Amygdala (tissue), 56 donors: ENCODE results near the gene PJA2.
"Not testable (repeated sequence)": the region's sequence is repeated elsewhere in the genome, so short reads cannot be mapped to it uniquely, and the experiment has no call there.

Experiments used
- DNase-seq, 56 donors: peaks; one replicate each; lab custom pipeline; 2025; lab: John Stamatoyannopoulos, UW

The PJA2 gene

GRCh38 chr5:109313127-109313526 lies 96.6 kb downstream of the PJA2 start:
- DNase-seq = no peak

DNA sequence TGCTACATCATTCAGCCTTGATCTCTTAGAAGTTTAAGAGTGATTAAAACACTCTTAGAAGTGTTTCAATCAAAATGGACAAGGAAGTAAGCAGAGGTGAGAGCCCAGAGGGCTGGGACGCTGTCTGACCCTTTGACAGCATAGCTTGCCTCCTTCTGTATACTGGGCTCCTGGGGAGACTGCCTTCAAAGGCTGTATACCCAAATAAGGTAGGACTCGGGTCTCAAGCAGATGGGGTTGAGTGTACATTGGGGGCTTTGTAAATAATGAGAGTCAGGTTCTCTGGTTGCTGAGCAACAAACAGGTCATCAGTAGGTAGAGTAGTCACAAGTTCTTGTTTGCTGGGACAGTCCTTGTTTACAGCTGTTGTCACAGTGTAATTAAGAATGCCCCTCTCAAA lies 97.1 kb downstream of the PJA2 start:
- no peak for DNase-seq

GRCh38 chr5:109310315-109310714 lies 99.5 kb downstream of the PJA2 start:
- DNase-seq = no peak

- peak in 5 of 56 donors; percentile 8 to 31 (median 20) for DNase-seq
Observed at GRCh38 chr5:109309326-109310063, 100.3 kb downstream of the PJA2 start.

DNA sequence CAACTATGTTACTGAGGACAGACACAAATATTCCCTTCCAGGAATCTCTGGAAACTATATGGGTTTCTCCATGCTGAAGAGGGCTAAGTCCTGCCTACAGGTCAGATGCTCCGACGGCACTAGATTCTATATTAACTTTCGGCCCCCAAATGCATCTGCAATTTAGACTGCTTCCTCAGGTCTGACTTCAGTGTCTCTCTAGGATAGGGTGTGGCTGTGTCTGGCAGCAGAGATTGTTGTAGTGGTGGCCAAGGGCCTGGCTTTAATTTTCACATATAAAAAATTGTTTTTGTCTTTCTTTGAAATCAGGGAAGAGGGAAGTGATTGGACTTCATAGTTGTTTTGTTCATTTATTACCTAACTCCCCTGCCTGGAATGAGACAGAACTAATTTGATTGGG lies 101.8 kb downstream of the PJA2 start:
- no peak for DNase-seq

GRCh38 chr5:109307456-109307855 lies 102.3 kb downstream of the PJA2 start:
- DNase-seq = no peak

- no peak for DNase-seq
Observed at GRCh38 chr5:109305352-109305751, 104.4 kb downstream of the PJA2 start.

DNA sequence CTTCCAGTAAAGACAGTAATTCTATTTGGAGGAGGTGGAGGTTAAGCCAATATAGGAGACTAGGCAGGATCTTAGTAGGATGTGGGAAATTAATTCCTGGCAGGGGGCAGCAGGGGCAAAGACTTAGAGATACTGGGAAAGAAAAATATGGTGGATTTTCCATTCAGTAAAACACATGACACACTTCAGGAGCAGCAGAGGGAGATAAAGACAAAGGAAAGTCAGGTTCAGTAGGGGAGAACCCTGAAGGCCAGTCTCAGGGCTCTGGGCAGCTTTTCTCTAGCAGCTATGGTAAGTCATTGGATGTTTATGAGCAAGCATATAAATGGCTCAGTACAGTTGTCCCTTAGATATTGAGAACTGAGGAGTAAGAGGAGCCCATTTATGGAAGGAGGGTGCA lies 105.5 kb downstream of the PJA2 start:
- no peak for DNase-seq

- DNase-seq = no peak
Observed at GRCh38 chr5:109300367-109300766, 109.4 kb downstream of the PJA2 start.

- no peak for DNase-seq
Observed at GRCh38 chr5:109299557-109299956, 110.2 kb downstream of the PJA2 start.

- DNase-seq = no peak
Observed at GRCh38 chr5:109298794-109299193, 111.0 kb downstream of the PJA2 start.

DNA sequence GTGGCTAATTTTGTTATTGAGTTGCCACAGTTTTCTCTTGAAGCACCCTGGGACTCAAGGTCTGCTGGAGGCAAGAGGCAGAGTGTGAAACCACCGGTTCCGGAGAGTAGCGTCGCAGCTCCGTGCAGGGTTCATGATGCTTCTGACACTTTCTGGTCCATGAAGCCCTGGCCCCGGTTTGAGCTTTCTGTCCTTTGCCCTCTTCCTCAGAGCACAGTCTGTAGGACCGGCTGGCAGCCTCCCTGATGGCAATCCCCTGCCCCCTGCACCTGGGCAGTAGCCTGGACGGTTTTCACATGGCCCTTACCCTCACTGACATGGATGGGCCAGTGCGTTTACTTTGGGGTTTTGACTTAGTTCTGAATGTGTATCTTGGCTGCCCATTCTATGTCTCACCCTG lies 111.9 kb downstream of the PJA2 start:
- no peak for DNase-seq

- no peak for DNase-seq
Observed at GRCh38 chr5:109291090-109291489, 118.7 kb downstream of the PJA2 start.

- no peak for DNase-seq
Observed at GRCh38 chr5:109290231-109290630, 119.5 kb downstream of the PJA2 start.

DNA sequence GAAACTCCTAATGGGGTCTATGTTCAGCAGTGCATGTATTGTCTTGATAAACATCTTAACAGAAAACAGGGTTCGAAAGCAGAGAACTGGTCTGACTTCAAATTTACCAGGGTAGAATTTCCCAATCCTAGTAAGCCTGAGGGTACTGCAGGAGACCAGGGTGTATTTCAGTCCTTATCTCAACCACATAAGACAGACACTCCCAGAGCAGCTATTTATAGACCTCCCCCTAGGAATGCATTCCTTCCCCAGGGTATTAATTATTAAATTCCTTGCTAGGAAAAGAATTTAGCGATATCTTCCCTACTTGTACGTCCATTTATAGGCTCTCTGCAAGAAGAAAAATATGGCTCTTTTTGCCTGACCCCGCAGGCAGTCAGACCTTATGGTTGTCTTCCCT lies 123.1 kb downstream of the PJA2 start:
- not testable (repeated sequence) for DNase-seq
